Loucy (cell line): ENCODE data around the gene KCTD8.

Source experiments
- H2AFZ ChIP-seq: fragments of 200-600 bp; sonication (generic); 2 replicates; pipeline ENCODE4 v1.6.0; 2016; ENCODE audit warnings: antibody characterized with exemption, mild to moderate bottlenecking, low read length, moderate library complexity
- H3F3A ChIP-seq: fragments of 200-600 bp; 2 replicates; pipeline ENCODE4 v1.6.0; 2016; ENCODE audit warnings: antibody characterized with exemption, low read depth, mild to moderate bottlenecking
- H3K27me3 ChIP-seq: fragments of 200-600 bp; sonication (generic); 2 replicates; pipeline ENCODE4 v1.6.1; 2014; ENCODE audit warnings: low read length, mild to moderate bottlenecking; ENCODE audit not compliant: insufficient read depth, poor library complexity, severe bottlenecking
- H3K36me3 ChIP-seq: fragments of 200-600 bp; sonication (generic); 2 replicates; pipeline ENCODE4 v1.6.1; 2016; ENCODE audit warnings: low read length; ENCODE audit not compliant: insufficient read depth
- H3K4me1 ChIP-seq: fragments of 200-600 bp; sonication (generic); 2 replicates; pipeline ENCODE4 v1.5.1; 2014; ENCODE audit warnings: low read length, mild to moderate bottlenecking; ENCODE audit not compliant: insufficient read depth, poor library complexity, severe bottlenecking
- H3K4me2 ChIP-seq: fragments of 200-600 bp; sonication (generic); 2 replicates; pipeline ENCODE4 v1.6.0; 2014; ENCODE audit warnings: antibody characterized with exemption, low read length, low read depth, mild to moderate bottlenecking; ENCODE audit not compliant: poor library complexity, severe bottlenecking
- H3K4me3 ChIP-seq: fragments of 200-600 bp; sonication (generic); 2 replicates; pipeline ENCODE4 v1.5.1; 2014; ENCODE audit warnings: low read length, mild to moderate bottlenecking, mixed read lengths; ENCODE audit not compliant: poor library complexity, severe bottlenecking
- H3K79me2 ChIP-seq: fragments of 200-600 bp; sonication (generic); 2 replicates; pipeline ENCODE4 v1.6.1; 2014; ENCODE audit warnings: low read length; ENCODE audit not compliant: insufficient read depth
- H3K9ac ChIP-seq: fragments of 200-600 bp; sonication (generic); 2 replicates; pipeline ENCODE4 v1.6.0; 2014; ENCODE audit warnings: mild to moderate bottlenecking, low read depth, low read length, moderate library complexity; ENCODE audit not compliant: poor library complexity, severe bottlenecking
- H3K9me2 ChIP-seq: fragments of 200-600 bp; sonication (generic); replicated peaks from 2 replicates; pipeline ENCODE4 v1.6.1; 2016; ENCODE audit warnings: low read depth, low read length, mixed read lengths
- H3K9me3 ChIP-seq: fragments of 200-600 bp; sonication (generic); 2 replicates; pipeline ENCODE4 v1.6.1; 2014; ENCODE audit warnings: mild to moderate bottlenecking, antibody characterized with exemption, low read length, low read depth; ENCODE audit not compliant: insufficient read depth
- H4K20me1 ChIP-seq: fragments of 200-600 bp; sonication (generic); 2 replicates; pipeline ENCODE4 v1.6.0; 2014; ENCODE audit warnings: antibody characterized with exemption, low read length, mild to moderate bottlenecking; ENCODE audit not compliant: insufficient read depth, poor library complexity, severe bottlenecking
- CTCF ChIP-seq: fragments of 200-600 bp; sonication (generic); conservative IDR thresholded peaks from 2 replicates; pipeline ENCODE4 v1.5.1; 2014; ENCODE audit warnings: mild to moderate bottlenecking, antibody characterized with exemption, low read length
- EZH2phosphoT487 ChIP-seq: fragments of 200-600 bp; IDR thresholded peaks from 2 replicates; pipeline ENCODE4 v1.6.1; 2018; ENCODE audit warnings: antibody characterized with exemption, mild to moderate bottlenecking, moderate library complexity, borderline replicate concordance

The KCTD8 gene

DNA sequence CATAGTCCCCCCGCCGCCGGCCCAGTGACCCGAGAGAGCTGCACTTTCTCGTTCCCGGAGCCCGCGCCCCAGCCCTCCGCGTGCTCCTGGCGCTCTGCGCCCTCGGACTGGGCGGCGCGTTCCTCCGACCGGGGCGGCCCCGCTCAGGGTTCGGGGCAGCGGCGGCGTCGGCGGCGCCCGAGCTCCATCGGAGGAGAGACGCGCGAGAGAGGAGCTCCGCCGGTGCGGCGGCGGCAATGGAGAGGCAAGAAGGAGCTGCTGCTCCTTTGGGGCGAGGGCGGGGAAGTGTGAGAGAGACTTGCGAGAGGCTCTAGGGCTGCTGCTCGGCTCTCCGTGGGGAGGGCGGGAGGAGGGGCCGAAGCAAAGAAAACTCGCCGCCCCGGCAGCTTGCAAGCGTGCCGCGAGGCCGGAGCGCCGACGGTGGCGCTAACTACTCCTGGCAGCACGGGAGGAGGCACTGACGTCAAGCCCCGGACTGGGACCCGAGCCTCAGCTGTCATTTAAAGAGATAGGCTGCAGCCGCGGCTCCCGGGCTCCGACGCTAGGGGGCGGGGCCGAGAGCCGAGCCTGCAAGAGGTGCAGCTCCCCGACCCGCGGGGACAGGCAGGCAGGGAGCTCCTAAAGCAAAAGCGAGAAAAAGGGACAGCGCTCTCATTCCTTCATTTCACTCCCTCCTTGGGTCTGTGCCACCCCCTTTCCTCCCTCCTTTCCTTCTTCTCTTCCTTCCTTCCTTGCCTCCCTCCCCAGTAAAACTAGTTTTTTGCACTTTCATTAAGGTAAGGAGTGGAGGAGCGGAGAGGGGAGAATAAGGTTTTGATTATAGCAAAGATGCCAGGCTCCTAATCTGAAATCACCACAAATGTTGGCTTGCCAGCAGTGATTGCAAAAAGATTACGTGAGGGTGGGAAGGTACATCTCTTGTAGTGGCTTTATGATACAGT lies at the start of gene KCTD8:
Gene KCTD8, minus strand, starts transcription at position 289 of the 941 bp plus-strand sequence.
- Histone ChIP-seq H3K9ac (no peak within 1 kb of the TSS), H3K4me3 (no peak within 1 kb of the TSS), H2AFZ (no peak within 1 kb of the TSS), H3K4me1 (no peaks in the 10 kb centered on the region), H3K9me3 (no peaks in the 10 kb centered on the region), H3K4me2 (no peak within 1 kb of the TSS), H4K20me1 (no peaks in the 10 kb centered on the region), H3F3A (no peaks in the 10 kb centered on the region), H3K79me2 (no peaks in the 10 kb centered on the region), H3K27me3 (no peaks in the 10 kb centered on the region), H3K36me3 (no peaks in the 10 kb centered on the region), H3K9me2 (no peaks in the 10 kb centered on the region)
- TF ChIP-seq EZH2phosphoT487, result no peak
- no peak for TF ChIP-seq CTCF

GRCh38 chr4:44494810-44495701 lies 46.4 kb upstream of the KCTD8 start:
- no peak overlapping the region for H3K4me2 ChIP-seq
- no peaks in the 10 kb centered on the region for H3K79me2 ChIP-seq
- H3K9me2 ChIP-seq, result no peaks in the 10 kb centered on the region
- H4K20me1 ChIP-seq, result no peaks in the 10 kb centered on the region
- no peaks in the 10 kb centered on the region for H3F3A ChIP-seq
- no peak overlapping the region for H3K4me3 ChIP-seq
- H3K27me3 ChIP-seq, result no peaks in the 10 kb centered on the region
- no peaks in the 10 kb centered on the region for H3K36me3 ChIP-seq
- no peak overlapping the region for H2AFZ ChIP-seq
- no peak for TF ChIP-seq CTCF
- no peak for TF ChIP-seq EZH2phosphoT487
- H3K4me1 ChIP-seq, result no peaks in the 10 kb centered on the region
- H3K9me3 ChIP-seq, result no peaks in the 10 kb centered on the region
- no peak overlapping the region for H3K9ac ChIP-seq

GRCh38 chr4:44493924-44494323 lies 45.3 kb upstream of the KCTD8 start:
- H3K79me2 ChIP-seq, result no peaks in the 10 kb centered on the region
- TF ChIP-seq CTCF (peak; percentile 33; the same call in 1 of the 2 replicates), EZH2phosphoT487 (no peak)
- no peak overlapping the region for H3K9ac ChIP-seq
- no peak overlapping the region for H3K4me3 ChIP-seq
- H3K4me1 ChIP-seq, result no peaks in the 10 kb centered on the region
- no peaks in the 10 kb centered on the region for H4K20me1 ChIP-seq
- no peaks in the 10 kb centered on the region for H3F3A ChIP-seq
- no peaks in the 10 kb centered on the region for H3K9me3 ChIP-seq
- no peaks in the 10 kb centered on the region for H3K27me3 ChIP-seq
- H3K4me2 ChIP-seq, result no peak overlapping the region
- H2AFZ ChIP-seq, result no peak overlapping the region
- H3K36me3 ChIP-seq, result no peaks in the 10 kb centered on the region
- H3K9me2 ChIP-seq, result no peaks in the 10 kb centered on the region
